Lung (tissue), 12 donors: ENCODE results near the gene RLN3. TPM values are rescaled to one million over a fixed set of nuclear protein-coding genes. Genes with fewer than 3 reads are reported as not detected.
"Not testable (repeated sequence)": the region's sequence is repeated elsewhere in the genome, so short reads cannot be mapped to it uniquely, and the experiment has no call there.

Experiments used
- ATAC-seq: fragments of 200-7000 bp; cut with Tn5 transposase; one replicate; pipeline ENCODE4 v1.9.1; 2020; ENCODE audit warnings: moderate number of reproducible peaks; ENCODE audit not compliant: insufficient read depth, low FRiP score
- DNase-seq, 3 donors: peaks; one replicate each; pipeline ENCODE4 v3.0.0-alpha.2; 2013 to 2017
- H3K27ac ChIP-seq, 2 donors: one replicate each; pipeline ENCODE4 v1.5.1; 2013; ENCODE audit warnings: mild to moderate bottlenecking in 2 of 2, moderate library complexity in 2 of 2, control low read depth in 1 of 2, inconsistent platforms in 1 of 2, low read depth in 1 of 2, low read length in 1 of 2
- H3K27me3 ChIP-seq, 3 donors: one replicate each; pipeline ENCODE4 v1.5.1; 2013; ENCODE audit warnings: low read length in 2 of 3; ENCODE audit not compliant: control insufficient read depth in 3 of 3, insufficient read depth in 3 of 3
- H3K36me3 ChIP-seq, 4 donors: one replicate each; pipeline ENCODE4 v1.5.1; 2013; ENCODE audit warnings: low read length in 4 of 4, mild to moderate bottlenecking in 1 of 4, moderate library complexity in 1 of 4; ENCODE audit not compliant: control insufficient read depth in 4 of 4, insufficient read depth in 4 of 4
- H3K4me1 ChIP-seq, 5 donors: one replicate each; pipeline ENCODE4 v1.5.1; 2013; ENCODE audit warnings: low read length in 5 of 5, mild to moderate bottlenecking in 2 of 5, moderate library complexity in 1 of 5; ENCODE audit not compliant: control insufficient read depth in 5 of 5, insufficient read depth in 5 of 5
- H3K4me3 ChIP-seq: one replicate; pipeline ENCODE4 v1.5.1; 2013; ENCODE audit warnings: mild to moderate bottlenecking, control low read depth, moderate library complexity
- H3K9ac ChIP-seq, 2 donors: one replicate each; pipeline ENCODE4 v1.5.1; 2013; ENCODE audit warnings: low read length in 2 of 2, control low read depth in 1 of 2; ENCODE audit not compliant: insufficient read depth in 1 of 2
- H3K9me3 ChIP-seq, 4 donors: one replicate each; pipeline ENCODE4 v1.5.1; 2013; ENCODE audit warnings: low read length in 3 of 4, mild to moderate bottlenecking in 1 of 4, moderate library complexity in 1 of 4; ENCODE audit not compliant: control insufficient read depth in 4 of 4, insufficient read depth in 3 of 4
- WGBS, 2 donors: extraction: QIAGEN DNeasy Blood & Tissue Kit; methylation state at CpG; one replicate each; pipeline ENCODE4 v1.1.7; 2013; 5-methylcytosine and 5-hydroxymethylcytosine counted together
- polyA plus RNA-seq, 2 donors: library from polyadenylated mRNA; stranded (reverse); fragments of 200-250 nt; gene quantifications; one replicate each; pipeline ENCODE4 v1.2.1, GENCODE V29; 2013
- total RNA-seq, 2 donors: library from RNA; depleted of rRNA in 1 of 2; stranded (reverse); fragments of >200 nt in 1 of 2; gene quantifications; one replicate each; pipeline ENCODE4 v1.2.1, GENCODE V29; 2014 to 2021
- TF ChIP-seq, protein P1 (sequence below): IDR thresholded peaks from 2 replicates; pipeline ENCODE4 v1.5.1; 2012; ENCODE audit warnings: mild to moderate bottlenecking; ENCODE audit errors: control extremely low read depth, extremely low read depth
- donor health status: control.
- donor health status: control.
- donor health status: Bipolar disorder and iron deficiency.
- donor health status: healthy.
- donor health status: DM: yes; HTN: yes; CAD: no.

RLN3 gene
- total and polyA plus RNA-seq, 4 donors = 0.50 to 0.52 TPM; not detected in 2

DNA sequence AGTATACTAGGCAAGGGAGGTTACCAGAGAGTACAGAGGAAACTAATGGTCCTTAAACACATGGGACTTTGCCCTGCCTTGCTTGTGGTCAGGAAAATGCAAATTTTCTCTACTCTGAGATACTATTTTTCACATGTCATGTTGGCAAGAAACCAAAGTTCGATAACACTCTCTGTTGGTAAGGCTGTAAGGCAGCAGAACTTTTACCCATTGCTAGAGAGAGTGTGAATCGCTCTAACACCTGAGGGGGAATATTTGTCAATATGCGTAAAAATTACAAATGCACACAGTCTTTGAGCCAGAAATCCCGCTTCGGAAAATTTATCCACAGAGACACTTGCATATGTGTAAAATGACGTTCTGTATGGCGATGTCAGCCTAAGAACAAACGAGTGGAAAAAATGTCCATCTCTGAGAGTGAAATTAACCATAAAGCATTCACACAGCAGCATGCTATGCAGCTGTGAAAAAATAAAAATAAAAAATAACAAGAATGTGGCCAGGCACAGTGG lies 12.4 kb upstream of the RLN3 start:
- WGBS, 2 donors = 75 to 80% methylated on average over 8 of the region's 8 CpGs
- ATAC-seq = no peak
- no peak overlapping the region for H3K27ac ChIP-seq

DNA sequence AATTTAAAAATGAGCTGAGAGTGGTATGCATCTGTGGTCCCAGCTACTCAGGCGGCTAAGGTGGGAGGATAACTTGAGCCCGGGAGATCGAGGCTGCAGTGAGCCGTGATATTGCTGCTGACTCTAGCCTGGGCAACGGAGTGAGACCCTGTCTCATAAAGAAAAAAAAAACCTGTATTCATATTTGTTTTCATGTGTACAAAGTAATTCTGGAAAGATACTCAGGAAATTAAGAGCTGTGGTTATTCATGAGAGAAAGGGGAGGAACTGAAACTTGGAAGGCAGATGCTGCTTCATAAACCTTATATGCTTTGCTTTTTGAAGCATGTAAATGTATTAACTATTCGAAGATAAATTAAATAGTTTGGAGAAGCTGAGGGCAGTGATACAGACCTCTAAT lies 8.8 kb upstream of the RLN3 start:
- Histone ChIP-seq H3K36me3 (no peaks in the 10 kb centered on the region), H3K4me1 (peaks cover 0 to 2% (median 0%) of the 10 kb centered on the region in 5 donors), H3K4me3 (no peak overlapping the region), H3K27me3 (no peaks in the 10 kb centered on the region), H3K9me3 (no peaks in the 10 kb centered on the region), H3K9ac (no peak overlapping the region), H3K27ac (no peak overlapping the region)
- DNase-seq (no peak), ATAC-seq (no peak)
- WGBS, 2 donors = 81 to 84% methylated on average over 6 of the region's 6 CpGs
- TF ChIP-seq, protein P1, sequence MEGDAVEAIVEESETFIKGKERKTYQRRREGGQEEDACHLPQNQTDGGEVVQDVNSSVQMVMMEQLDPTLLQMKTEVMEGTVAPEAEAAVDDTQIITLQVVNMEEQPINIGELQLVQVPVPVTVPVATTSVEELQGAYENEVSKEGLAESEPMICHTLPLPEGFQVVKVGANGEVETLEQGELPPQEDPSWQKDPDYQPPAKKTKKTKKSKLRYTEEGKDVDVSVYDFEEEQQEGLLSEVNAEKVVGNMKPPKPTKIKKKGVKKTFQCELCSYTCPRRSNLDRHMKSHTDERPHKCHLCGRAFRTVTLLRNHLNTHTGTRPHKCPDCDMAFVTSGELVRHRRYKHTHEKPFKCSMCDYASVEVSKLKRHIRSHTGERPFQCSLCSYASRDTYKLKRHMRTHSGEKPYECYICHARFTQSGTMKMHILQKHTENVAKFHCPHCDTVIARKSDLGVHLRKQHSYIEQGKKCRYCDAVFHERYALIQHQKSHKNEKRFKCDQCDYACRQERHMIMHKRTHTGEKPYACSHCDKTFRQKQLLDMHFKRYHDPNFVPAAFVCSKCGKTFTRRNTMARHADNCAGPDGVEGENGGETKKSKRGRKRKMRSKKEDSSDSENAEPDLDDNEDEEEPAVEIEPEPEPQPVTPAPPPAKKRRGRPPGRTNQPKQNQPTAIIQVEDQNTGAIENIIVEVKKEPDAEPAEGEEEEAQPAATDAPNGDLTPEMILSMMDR = no peak

More for the DNA sequence above, 12.4 kb upstream of the RLN3 start:
- no peaks in the 10 kb centered on the region for H3K9me3 ChIP-seq
- no peak overlapping the region for H3K4me3 ChIP-seq
- DNase-seq = no peak
- no peaks in the 10 kb centered on the region for H3K36me3 ChIP-seq
- H3K27me3 ChIP-seq = no peaks in the 10 kb centered on the region
- H3K4me1 ChIP-seq = no peaks in the 10 kb centered on the region
- TF ChIP-seq, protein P1 = no peak
- H3K9ac ChIP-seq = no peak overlapping the region

DNA sequence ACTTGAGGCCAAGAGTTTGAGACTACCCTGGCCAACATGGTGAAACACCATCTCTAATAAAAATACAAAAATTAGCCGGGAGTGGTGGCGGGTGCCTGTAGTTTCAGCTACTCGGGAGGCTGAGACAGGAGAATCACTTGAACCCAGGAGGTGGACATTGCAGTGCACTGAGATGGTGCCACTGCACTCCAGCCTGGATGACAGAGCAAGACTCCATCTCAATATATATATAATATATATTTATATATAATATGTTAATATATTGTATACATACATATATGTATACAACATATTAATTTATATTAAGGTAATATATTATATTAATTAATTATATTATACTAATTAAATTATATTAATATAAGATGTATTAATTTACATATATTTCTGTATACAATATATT lies 8.2 kb upstream of the RLN3 start:
- H3K27ac ChIP-seq, H3K9me3 ChIP-seq, ATAC-seq, H3K27me3 ChIP-seq, H3K4me1 ChIP-seq, H3K9ac ChIP-seq, DNase-seq, H3K36me3 ChIP-seq, H3K4me3 ChIP-seq: not testable (repeated sequence)
- whole genome bisulfite sequencing, 2 donors = 89 to 95% methylated on average over 3 of the region's 3 CpGs

DNA sequence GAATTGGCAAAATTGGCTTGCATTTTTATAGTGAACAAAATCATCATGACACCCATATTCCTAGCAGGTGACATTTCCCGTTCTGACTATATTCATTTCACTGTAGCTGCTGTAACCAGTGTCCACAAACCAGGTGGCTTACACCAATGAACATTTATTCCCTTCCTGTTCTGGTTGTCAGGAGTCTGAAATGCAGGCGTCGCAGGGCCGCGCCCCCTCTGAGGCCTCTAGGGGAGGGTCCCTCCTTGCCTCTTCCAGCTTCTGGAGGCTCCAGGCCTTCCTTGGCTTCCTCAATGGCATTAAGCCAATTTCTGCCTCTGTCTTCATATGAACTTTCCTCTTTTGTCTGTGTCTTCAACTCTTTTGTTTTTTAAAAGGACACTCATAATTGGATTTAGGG lies 6.5 kb upstream of the RLN3 start:
- no peak overlapping the region for H3K9ac ChIP-seq
- 37 to 55% methylated on average over 5 of the region's 5 CpGs for WGBS, 2 donors
- H3K9me3 ChIP-seq = no peaks in the 10 kb centered on the region
- H3K27me3 ChIP-seq = no peaks in the 10 kb centered on the region
- no peaks in the 10 kb centered on the region for H3K36me3 ChIP-seq
- H3K4me1 ChIP-seq = peaks cover 0 to 2% (median 0%) of the 10 kb centered on the region in 5 donors
- no peak overlapping the region for H3K4me3 ChIP-seq
- DNase-seq (peak in 1 of 3 donors; percentile 44), ATAC-seq (no peak)
- TF ChIP-seq, protein P1 = no peak
- H3K27ac ChIP-seq = no peak overlapping the region
